K562 (cell line): ENCODE data around the gene GPX2. TPM values are rescaled to one million over a fixed set of nuclear protein-coding genes. Genes with fewer than 3 reads are reported as not detected.

Experiments used
- ATAC-seq: fragments of 200-7000 bp; cut with Tn5 transposase; 3 replicates; pipeline ENCODE4 v1.9.1; 2020; ENCODE audit warnings: moderate library complexity
- BruUV-seq: library from RNA; stranded (reverse); fragments of 400-500 nt; replicated peaks from 2 replicates; lab custom pipeline; 2021; lab: Mats Ljungman, UMichigan
- CTCF ChIA-PET: fragments of 300-600 bp; formaldehyde crosslinking; extraction: SDS; loops from one replicate; lab custom pipeline; 2021; ENCODE audit warnings: low intra/inter-chr PET ratio; lab: Yijun Ruan, JAX
- POLR2A ChIA-PET: fragments of 300-600, 350-650 bp; sonication (Branson Sonifier 250); formaldehyde crosslinking; extraction: SDS; loops from one replicate; lab custom pipeline; 2021; ENCODE audit warnings: antibody characterized with exemption, inconsistent platforms; lab: Yijun Ruan, JAX
- DNase-seq, 4 experiments: peaks; one replicate each; pipeline versions ENCODE4 v3.0.0 to v3.0.0-alpha.2; 2011 to 2018; ENCODE audit warnings: low spot score in 3 of 4, mixed read lengths in 3 of 4; ENCODE audit errors: extremely low read depth in 1 of 4
- FAIRE-seq: peaks from 2 replicates; lab custom pipeline; 2011; peaks lifted over from hg19 to GRCh38; lab: Jason Lieb, UNC
- H2AFZ ChIP-seq: 2 replicates; pipeline ENCODE4 v1.6.0; 2011; ENCODE audit warnings: low read depth, low read length, control low read depth, inconsistent platforms
- H3K27ac ChIP-seq: fragments of 200-600 bp; 3 replicates; pipeline ENCODE4 v1.8.0; 2011; ENCODE audit warnings: low read depth, mild to moderate bottlenecking, control low read depth, inconsistent platforms, low read length, moderate library complexity, mixed read lengths; ENCODE audit errors: extremely low read depth
- H3K27me3 ChIP-seq, 2 experiments: fragments of 300-600 bp in 1 of 2; 2 replicates in 1 of 2; 3 replicates in 1 of 2; pipeline versions ENCODE4 v1.6.0 to v1.8.0; 2011; ENCODE audit warnings: inconsistent platforms in 2 of 2, low read length in 2 of 2, mild to moderate bottlenecking in 1 of 2, mixed read lengths in 1 of 2, moderate library complexity in 1 of 2; ENCODE audit not compliant: control insufficient read depth in 2 of 2, insufficient read depth in 2 of 2
- H3K36me3 ChIP-seq: fragments of 300-600 bp; 3 replicates; pipeline ENCODE4 v1.8.0; 2011; ENCODE audit warnings: mild to moderate bottlenecking, low read length, inconsistent platforms; ENCODE audit not compliant: control insufficient read depth, insufficient read depth
- H3K4me1 ChIP-seq, 2 experiments: fragments of 200-600 bp in 1 of 2; replicated peaks in 1 of 2; 2 replicates in 1 of 2; 3 replicates in 1 of 2; pipeline versions ENCODE4 v1.5.1 to v1.8.0; 2011; ENCODE audit warnings: inconsistent platforms in 2 of 2, low read length in 2 of 2, mild to moderate bottlenecking in 1 of 2, mixed read lengths in 1 of 2, moderate library complexity in 1 of 2; ENCODE audit not compliant: control insufficient read depth in 2 of 2, insufficient read depth in 2 of 2
- H3K4me2 ChIP-seq: 2 replicates; pipeline ENCODE4 v1.6.1; 2011; ENCODE audit warnings: low read length, control low read depth, inconsistent platforms, mixed read lengths; ENCODE audit not compliant: insufficient read depth
- H3K4me3 ChIP-seq: fragments of 200-600 bp; sonication (generic), shearing (Covaris generic); 2 replicates; pipeline ENCODE4 v1.5.1; 2016; ENCODE audit warnings: control low read depth, inconsistent platforms
- H3K79me2 ChIP-seq: fragments of 200-600 bp; 3 replicates; pipeline ENCODE4 v1.8.0; 2011; ENCODE audit warnings: low read length, inconsistent platforms; ENCODE audit not compliant: control insufficient read depth, insufficient read depth
- H3K9ac ChIP-seq, 2 experiments: 2 replicates each; pipeline versions ENCODE4 v1.6.0 to v1.6.1; 2011; ENCODE audit warnings: low read depth in 2 of 2, low read length in 2 of 2, control low read depth in 1 of 2, inconsistent platforms in 1 of 2, mild to moderate bottlenecking in 1 of 2, mixed read lengths in 1 of 2; ENCODE audit not compliant: insufficient read depth in 1 of 2
- H3K9me1 ChIP-seq: one replicate; pipeline ENCODE4 v1.6.0; 2011; ENCODE audit warnings: inconsistent platforms, mild to moderate bottlenecking, low read length, moderate library complexity; ENCODE audit not compliant: control insufficient read depth, insufficient read depth
- H3K9me3 ChIP-seq: replicated peaks from 2 replicates; pipeline ENCODE4 v1.5.1; 2011; ENCODE audit warnings: low read depth, low read length, inconsistent platforms; ENCODE audit not compliant: control insufficient read depth, insufficient read depth
- H4K20me1 ChIP-seq: replicated peaks from 2 replicates; pipeline ENCODE4 v1.6.1; 2011; ENCODE audit warnings: low read length, inconsistent platforms, mixed read lengths; ENCODE audit not compliant: control insufficient read depth, insufficient read depth
- ATF2 ChIP-seq: sonication (generic); formaldehyde crosslinking; IDR thresholded peaks from 2 replicates; pipeline ENCODE4 v1.8.1; 2022; ENCODE audit warnings: missing genetic modification reagents
- FOS ChIP-seq: IDR thresholded peaks from 3 replicates; pipeline ENCODE4 v1.6.1; 2011; ENCODE audit not compliant: insufficient read length; ENCODE audit errors: extremely low read depth
- FUS ChIP-seq: fragments of 200-400 bp; formaldehyde crosslinking; optimal IDR thresholded peaks from 2 replicates; pipeline ENCODE3; 2017; ENCODE audit warnings: low read depth, low read length
- HNRNPK ChIP-seq: fragments of 200-400 bp; formaldehyde crosslinking; IDR thresholded peaks from one replicate; pipeline ENCODE4 v1.6.1; 2018; ENCODE audit warnings: mild to moderate bottlenecking, low read depth, low read length; ENCODE audit not compliant: poor library complexity, severe bottlenecking
- KLF16 ChIP-seq: IDR thresholded peaks from 2 replicates; pipeline ENCODE4 v1.6.1; 2016; ENCODE audit warnings: antibody characterized with exemption
- NCOA2 ChIP-seq, 2 experiments: fragments of 450-650 bp; IDR thresholded peaks; 2 replicates each; pipeline ENCODE4 v1.6.1; 2018; ENCODE audit warnings: mild to moderate bottlenecking in 2 of 2, moderate library complexity in 1 of 2; ENCODE audit not compliant: partially characterized antibody in 2 of 2
- NFE2 ChIP-seq: IDR thresholded peaks from 2 replicates; pipeline ENCODE4 v1.6.1; 2014; ENCODE audit warnings: antibody characterized with exemption, low read depth
- PRMT5 ChIP-seq: sonication (generic); formaldehyde crosslinking; IDR thresholded peaks from 2 replicates; pipeline ENCODE4 v1.5.0; 2020; ENCODE audit warnings: missing genetic modification reagents
- RAD51 ChIP-seq: fragments of 450-650 bp; IDR thresholded peaks from 2 replicates; pipeline ENCODE4 v1.7.1; 2016; ENCODE audit warnings: low read depth, mild to moderate bottlenecking, borderline replicate concordance
- RBM34 ChIP-seq: fragments of 200-400 bp; formaldehyde crosslinking; IDR thresholded peaks from 2 replicates; pipeline ENCODE4 v1.6.1; 2018; ENCODE audit warnings: low read length, borderline replicate concordance; ENCODE audit not compliant: insufficient read depth
- SMARCA4 ChIP-seq: fragments of 450-650 bp; IDR thresholded peaks from 2 replicates; pipeline ENCODE4 v1.6.1; 2016
- TOE1 ChIP-seq, 2 experiments: fragments of 450-650 bp in 1 of 2; sonication (generic) in 1 of 2; formaldehyde crosslinking in 1 of 2; IDR thresholded peaks; 2 replicates each; pipeline versions ENCODE4 v1.7.1 to v1.8.0; 2016 to 2022; ENCODE audit warnings: borderline replicate concordance in 2 of 2, mild to moderate bottlenecking in 2 of 2, antibody characterized with exemption in 1 of 2, inconsistent platforms in 1 of 2, low read depth in 1 of 2, missing genetic modification reagents in 1 of 2, moderate library complexity in 1 of 2
- TRIM28 ChIP-seq: fragments of 450-650 bp; IDR thresholded peaks from 2 replicates; pipeline ENCODE4 v1.6.1; 2017
- ZBTB17 ChIP-seq: fragments of 450-650 bp; formaldehyde crosslinking; IDR thresholded peaks from 2 replicates; pipeline ENCODE4 v1.4.0; 2020; ENCODE audit warnings: mild to moderate bottlenecking
- ZKSCAN8 ChIP-seq: fragments of 200-800 bp; sonication (Bioruptor generic); IDR thresholded peaks from 2 replicates; pipeline ENCODE4 v1.6.1; 2016; ENCODE audit warnings: missing genetic modification characterization, missing compliant biosample characterization
- in situ Hi-C: fragments of 300-500 bp; cut with MboI; formaldehyde crosslinking; loops from 4 replicates; pipeline ENCODE4 v1.15.0; 2018; ENCODE audit warnings: inconsistent platforms, mixed read lengths
- intact Hi-C: fragments of 100-400 bp; cut with micrococcal nuclease; formaldehyde crosslinking; loops from 2 replicates; pipeline ENCODE4 v1.14.2; 2022
- polyA plus RNA-seq, 8 experiments: library from polyadenylated mRNA; depleted of rRNA in 4 of 8; stranded (reverse) in 5 of 8; unstranded in 3 of 8; fragments of >200 nt; fragmentation: Nextera tagmentation in 2 of 8; fragmentation: Illumina TruSeq in 1 of 8; extraction: Ambion mirVana in 2 of 8; extraction: Trizol in 1 of 8; gene quantifications; 2 replicates each; pipeline versions ENCODE4 v1.2.1 to v1.2.3, GENCODE V29; 2011 to 2014; ENCODE audit warnings: inconsistent platforms in 1 of 8, missing spikeins in 1 of 8
- total RNA-seq, 7 experiments: library from RNA; depleted of rRNA in 6 of 7; stranded (reverse); fragments of >200 nt in 6 of 7; fragmentation: Illumina TruSeq in 2 of 7; extraction: Trizol in 2 of 7; gene quantifications; 2 replicates each; pipeline versions ENCODE4 v1.2.1 to v1.2.3, GENCODE V29; 2011 to 2021; ENCODE audit warnings: low replicate concordance in 1 of 7
- TF ChIP-seq, protein P1 (sequence below): fragments of 200-800 bp; sonication (Bioruptor generic); IDR thresholded peaks from 2 replicates; pipeline ENCODE4 v1.6.1; 2017; ENCODE audit warnings: missing genetic modification characterization, missing compliant biosample characterization

Gene GPX2
- total and polyA plus RNA-seq, 9 of the 15 experiments (the other 6 are each of a cell fraction or from before 2014, with no cell fraction given), result 0.24 TPM; not detected in 8

- TF ChIP-seq ZKSCAN8 (CRISPR knock-in tag) (no peak), SMARCA4 (no peak), ATF2 (no peak), NCOA2 (IDR thresholded peaks at IDR 0.05; ENCODE audit: partially characterized antibody in 2 of 2) (no peak), ZBTB17 (CRISPR knock-in tag) (no peak), FOS (no peak), NFE2 (no peak)
- TF ChIP-seq, all 486 proteins: peak for 0
These were observed 8.1 kb downstream of the GPX2 start (continued) for GRCh38 chr14:64934338-64934929.

DNA sequence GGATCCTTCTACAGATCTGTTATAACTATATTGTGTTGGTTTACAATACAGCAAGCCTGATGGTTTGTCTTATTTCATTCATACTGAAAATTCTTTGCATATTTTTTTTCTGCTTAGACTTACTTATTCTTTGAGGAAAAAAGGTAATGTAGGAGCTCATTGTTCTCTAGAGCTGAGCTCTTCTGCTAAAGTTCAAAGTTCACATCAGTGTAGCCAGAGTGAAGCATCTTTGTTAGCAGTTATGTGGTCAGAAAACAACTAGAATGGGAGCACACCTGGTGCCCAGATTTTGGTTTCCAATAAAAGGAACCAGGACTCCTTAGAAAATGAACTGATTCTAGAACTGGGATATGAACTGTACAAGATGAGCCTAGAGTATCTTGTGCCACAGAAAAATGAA, 10.3 kb downstream of the GPX2 start:
- H4K20me1 ChIP-seq, result no peaks in the 10 kb centered on the region
- H3K79me2 ChIP-seq, result no peaks in the 10 kb centered on the region
- intact Hi-C loops, result no loop called here
- peaks cover 42% of the 10 kb centered on the region; the same call in 2 of the 3 replicates for H3K36me3 ChIP-seq
- H3K4me2 ChIP-seq, result no peak overlapping the region
- in situ Hi-C loops, result no loop called here
- no peak overlapping the region for H3K27ac ChIP-seq
- no TSS peak for BruUV-seq
- DNase-seq (no peak), ATAC-seq (no peak), FAIRE-seq (no peak)
- H2AFZ ChIP-seq, result no peak overlapping the region
- H3K4me3 ChIP-seq, result no peak overlapping the region
- ChIA-PET POLR2A (interaction anchor here (0.6 kb wide), 1 partner anchor 34 kb away, joined by 4 read pairs; no protein-coding TSS in a partner anchor), CTCF (no interaction called here)
- H3K9me3 ChIP-seq, result no peaks in the 10 kb centered on the region
- H3K4me1 ChIP-seq, result no peaks in the 10 kb centered on the region
- H3K9me1 ChIP-seq, result no peaks in the 10 kb centered on the region
- H3K27me3 ChIP-seq, result no peaks in the 10 kb centered on the region
- H3K9ac ChIP-seq, result no peak overlapping the region
- TF ChIP-seq PRMT5 (no peak), RBM34 (no peak), TRIM28 (no peak), RAD51 (no peak), HNRNPK (no peak), TOE1 (IDR thresholded peaks at IDR 0.05; ENCODE audit: borderline replicate concordance) (no peak), TOE1 (CRISPR knock-in tag; IDR thresholded peaks at IDR 0.05; ENCODE audit: borderline replicate concordance, low read depth) (no peak), KLF16 (no peak), FUS (no peak)
- TF ChIP-seq, protein P1, sequence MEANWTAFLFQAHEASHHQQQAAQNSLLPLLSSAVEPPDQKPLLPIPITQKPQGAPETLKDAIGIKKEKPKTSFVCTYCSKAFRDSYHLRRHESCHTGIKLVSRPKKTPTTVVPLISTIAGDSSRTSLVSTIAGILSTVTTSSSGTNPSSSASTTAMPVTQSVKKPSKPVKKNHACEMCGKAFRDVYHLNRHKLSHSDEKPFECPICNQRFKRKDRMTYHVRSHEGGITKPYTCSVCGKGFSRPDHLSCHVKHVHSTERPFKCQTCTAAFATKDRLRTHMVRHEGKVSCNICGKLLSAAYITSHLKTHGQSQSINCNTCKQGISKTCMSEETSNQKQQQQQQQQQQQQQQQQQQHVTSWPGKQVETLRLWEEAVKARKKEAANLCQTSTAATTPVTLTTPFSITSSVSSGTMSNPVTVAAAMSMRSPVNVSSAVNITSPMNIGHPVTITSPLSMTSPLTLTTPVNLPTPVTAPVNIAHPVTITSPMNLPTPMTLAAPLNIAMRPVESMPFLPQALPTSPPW (CRISPR knock-in tag), result no peak
